Transverse colon (tissue), 3 donors: Measurements from ENCODE around the gene ERVMER34-1.

ENCODE experiments used
- EP300 ChIP-seq: sonication (generic); formaldehyde crosslinking; IDR thresholded peaks from one replicate; pipeline ENCODE4 v1.6.1; 2017; ENCODE audit warnings: antibody characterized with exemption, low read depth
- POLR2A ChIP-seq: fragments of 450-650 bp; IDR thresholded peaks from one replicate; pipeline ENCODE4 v1.6.1; 2016; ENCODE audit warnings: antibody characterized with exemption, mild to moderate bottlenecking, moderate library complexity
- TF ChIP-seq, protein P1 (sequence below), 5 experiments: fragments of 200-600 bp in 3 of 5; fragments of 450-650 bp in 2 of 5; sonication (generic) in 3 of 5; IDR thresholded peaks; 1 replicate in 2 of 5; 2 replicates in 3 of 5; pipeline ENCODE4 v1.5.1; 2016 to 2017; ENCODE audit warnings: antibody characterized with exemption in 5 of 5, inconsistent platforms in 3 of 5, mild to moderate bottlenecking in 2 of 5, moderate library complexity in 1 of 5

DNA sequence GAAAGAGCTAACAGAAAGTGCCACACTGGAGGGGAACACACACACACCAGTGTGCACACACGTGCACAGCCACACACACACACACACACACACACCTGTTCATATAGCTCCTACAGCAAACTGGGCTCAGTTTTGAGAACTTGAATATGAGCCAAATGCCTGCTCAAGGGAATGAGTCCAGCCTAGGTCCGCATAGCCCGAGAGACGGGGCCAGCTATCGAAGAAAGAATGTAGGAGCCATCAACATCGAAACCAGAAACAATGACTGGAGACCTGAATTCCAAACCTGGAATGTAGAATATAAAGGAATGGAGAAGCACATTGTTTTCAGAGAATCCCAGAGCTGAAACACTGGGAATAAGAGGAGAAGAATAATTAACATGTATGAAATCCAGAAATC, 37.6 kb upstream of the ERVMER34-1 start:
- TF ChIP-seq, protein P1, sequence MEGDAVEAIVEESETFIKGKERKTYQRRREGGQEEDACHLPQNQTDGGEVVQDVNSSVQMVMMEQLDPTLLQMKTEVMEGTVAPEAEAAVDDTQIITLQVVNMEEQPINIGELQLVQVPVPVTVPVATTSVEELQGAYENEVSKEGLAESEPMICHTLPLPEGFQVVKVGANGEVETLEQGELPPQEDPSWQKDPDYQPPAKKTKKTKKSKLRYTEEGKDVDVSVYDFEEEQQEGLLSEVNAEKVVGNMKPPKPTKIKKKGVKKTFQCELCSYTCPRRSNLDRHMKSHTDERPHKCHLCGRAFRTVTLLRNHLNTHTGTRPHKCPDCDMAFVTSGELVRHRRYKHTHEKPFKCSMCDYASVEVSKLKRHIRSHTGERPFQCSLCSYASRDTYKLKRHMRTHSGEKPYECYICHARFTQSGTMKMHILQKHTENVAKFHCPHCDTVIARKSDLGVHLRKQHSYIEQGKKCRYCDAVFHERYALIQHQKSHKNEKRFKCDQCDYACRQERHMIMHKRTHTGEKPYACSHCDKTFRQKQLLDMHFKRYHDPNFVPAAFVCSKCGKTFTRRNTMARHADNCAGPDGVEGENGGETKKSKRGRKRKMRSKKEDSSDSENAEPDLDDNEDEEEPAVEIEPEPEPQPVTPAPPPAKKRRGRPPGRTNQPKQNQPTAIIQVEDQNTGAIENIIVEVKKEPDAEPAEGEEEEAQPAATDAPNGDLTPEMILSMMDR (IDR thresholded peaks at IDR 0.05): no peak
- TF ChIP-seq EP300: no peak
- TF ChIP-seq POLR2A: no peak
